ENCODE data around the gene LRFN2.

DNA sequence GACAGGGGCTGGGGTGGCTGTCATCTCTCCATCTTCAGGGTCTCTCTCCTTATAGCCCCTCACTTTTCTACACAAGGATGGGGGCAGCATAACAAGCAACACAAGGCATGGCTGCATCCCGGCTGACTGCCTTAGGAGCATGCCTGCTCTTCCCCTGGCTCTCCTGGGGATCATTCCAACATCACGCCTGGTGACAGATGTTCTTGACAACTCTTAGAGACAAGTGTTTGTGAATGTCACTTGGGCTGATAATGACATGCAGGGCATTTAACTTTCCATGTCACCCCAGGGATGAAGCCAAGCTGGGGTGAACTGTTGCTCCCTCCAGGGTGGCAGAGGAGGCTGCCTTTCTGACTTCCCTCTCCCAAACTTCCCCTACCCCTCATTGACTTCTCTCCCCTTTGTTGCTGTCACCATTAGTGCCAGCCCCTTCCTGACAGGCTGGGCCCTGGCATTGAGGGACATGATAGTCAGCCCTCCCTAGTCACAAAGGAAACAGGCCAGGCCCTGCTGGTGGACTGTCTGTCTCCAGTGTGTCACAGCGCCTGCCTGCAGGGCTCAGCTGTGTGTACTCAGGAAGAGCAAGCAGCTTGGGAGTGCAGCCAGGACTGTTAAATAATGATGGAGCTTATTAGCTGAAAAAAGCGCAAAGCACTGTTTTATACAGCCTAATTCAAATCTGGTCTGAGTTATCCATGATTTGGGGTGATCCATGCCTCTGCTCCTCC lies 161.8 kb downstream of the LRFN2 start:
- TF ChIP-seq, protein P1, sequence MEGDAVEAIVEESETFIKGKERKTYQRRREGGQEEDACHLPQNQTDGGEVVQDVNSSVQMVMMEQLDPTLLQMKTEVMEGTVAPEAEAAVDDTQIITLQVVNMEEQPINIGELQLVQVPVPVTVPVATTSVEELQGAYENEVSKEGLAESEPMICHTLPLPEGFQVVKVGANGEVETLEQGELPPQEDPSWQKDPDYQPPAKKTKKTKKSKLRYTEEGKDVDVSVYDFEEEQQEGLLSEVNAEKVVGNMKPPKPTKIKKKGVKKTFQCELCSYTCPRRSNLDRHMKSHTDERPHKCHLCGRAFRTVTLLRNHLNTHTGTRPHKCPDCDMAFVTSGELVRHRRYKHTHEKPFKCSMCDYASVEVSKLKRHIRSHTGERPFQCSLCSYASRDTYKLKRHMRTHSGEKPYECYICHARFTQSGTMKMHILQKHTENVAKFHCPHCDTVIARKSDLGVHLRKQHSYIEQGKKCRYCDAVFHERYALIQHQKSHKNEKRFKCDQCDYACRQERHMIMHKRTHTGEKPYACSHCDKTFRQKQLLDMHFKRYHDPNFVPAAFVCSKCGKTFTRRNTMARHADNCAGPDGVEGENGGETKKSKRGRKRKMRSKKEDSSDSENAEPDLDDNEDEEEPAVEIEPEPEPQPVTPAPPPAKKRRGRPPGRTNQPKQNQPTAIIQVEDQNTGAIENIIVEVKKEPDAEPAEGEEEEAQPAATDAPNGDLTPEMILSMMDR (optimal IDR thresholded peaks at IDR 0.05 in 1 of 3, IDR thresholded peaks at IDR 0.05 in 1 of 3, conservative IDR thresholded peaks at IDR 0.05 in 1 of 3; ENCODE audit: extremely low read depth in 1 of 3, insufficient read depth in 2 of 3, low read length in 3 of 3) = no peak
- no peak for TF ChIP-seq EZH2 (IDR thresholded peaks at IDR 0.05; ENCODE audit: low read length)
